ENCODE results near the gene PCDHGB7. TPM values are rescaled to one million over a fixed set of nuclear protein-coding genes. Genes with fewer than 3 reads are reported as not detected.

Gene PCDHGB7
- polyA plus RNA-seq, 1 donor (not counting 4 experiments of a cell fraction or from before 2014, with no cell fraction given), result 0.69 TPM

GRCh38 chr5:141409598-141410306 is 7.7 kb upstream of the PCDHGB7 start:
- Histone ChIP-seq H3K27ac (ENCODE audit: control insufficient read depth, insufficient read depth, low read length) (no peak overlapping the region), H3K9me1 (ENCODE audit: control insufficient read depth, extremely low read depth, insufficient read depth, low read length) (no peaks in the 10 kb centered on the region), H3K27me3 (ENCODE audit: control insufficient read depth, extremely low read depth, insufficient read depth, low read length) (peaks cover 15% of the 10 kb centered on the region), H2AFZ (ENCODE audit: control insufficient read depth, low read length) (no peak overlapping the region), H3K36me3 (ENCODE audit: control insufficient read depth in 2 of 2, extremely low read depth in 1 of 2, insufficient read depth in 2 of 2, low read length in 2 of 2) (no peaks in the 10 kb centered on the region), H3K4me3 (ENCODE audit: control insufficient read depth in 2 of 3, extremely low read depth in 1 of 3, insufficient read depth in 2 of 3, low read depth in 1 of 3, low read length in 3 of 3) (no peak overlapping the region), H3K4me1 (ENCODE audit: control insufficient read depth, extremely low read depth, insufficient read depth, low read length) (peaks cover 5% of the 10 kb centered on the region), H3K4me2 (ENCODE audit: control insufficient read depth, extremely low read depth, insufficient read depth, low read depth, low read length) (no peak overlapping the region), H3K9me3 (ENCODE audit: control insufficient read depth, low read depth, low read length) (peaks cover 22% of the 10 kb centered on the region), H3K79me2 (ENCODE audit: control insufficient read depth, insufficient read depth, low read length) (no peaks in the 10 kb centered on the region), H4K20me1 (ENCODE audit: control insufficient read depth, extremely low read depth, insufficient read depth, low read length) (no peaks in the 10 kb centered on the region), H3K9ac (ENCODE audit: control insufficient read depth, extremely low read depth, insufficient read depth, low read length) (no peak overlapping the region)
- DNase-seq (ENCODE audit: low read depth, low spot score) (no peak), FAIRE-seq (no peak)
- dilution Hi-C loops (cut with MboI; ENCODE audit: extremely low pct_ligation_motif_present, low sequenced_read_pairs), result no loop called here
- TF ChIP-seq CTCF (optimal IDR thresholded peaks at IDR 0.05 in 1 of 3, IDR thresholded peaks at IDR 0.05 in 1 of 3, conservative IDR thresholded peaks at IDR 0.05 in 1 of 3; ENCODE audit: extremely low read depth in 1 of 3, insufficient read depth in 2 of 3, low read length in 3 of 3), result no peak
- TF ChIP-seq EZH2 (IDR thresholded peaks at IDR 0.05; ENCODE audit: low read length), result no peak

- Histone ChIP-seq H4K20me1 (ENCODE audit: control insufficient read depth, extremely low read depth, insufficient read depth, low read length) (no peaks in the 10 kb centered on the region), H3K9me1 (ENCODE audit: control insufficient read depth, extremely low read depth, insufficient read depth, low read length) (no peaks in the 10 kb centered on the region), H3K27ac (ENCODE audit: control insufficient read depth, insufficient read depth, low read length) (no peak overlapping the region), H3K4me2 (ENCODE audit: control insufficient read depth, extremely low read depth, insufficient read depth, low read depth, low read length) (no peak overlapping the region), H3K9ac (ENCODE audit: control insufficient read depth, extremely low read depth, insufficient read depth, low read length) (no peak overlapping the region), H3K9me3 (ENCODE audit: control insufficient read depth, low read depth, low read length) (peaks cover 23% of the 10 kb centered on the region), H3K27me3 (ENCODE audit: control insufficient read depth, extremely low read depth, insufficient read depth, low read length) (peaks cover 15% of the 10 kb centered on the region), H3K4me1 (ENCODE audit: control insufficient read depth, extremely low read depth, insufficient read depth, low read length) (peaks cover 5% of the 10 kb centered on the region), H2AFZ (ENCODE audit: control insufficient read depth, low read length) (no peak overlapping the region), H3K36me3 (ENCODE audit: control insufficient read depth in 2 of 2, extremely low read depth in 1 of 2, insufficient read depth in 2 of 2, low read length in 2 of 2) (no peaks in the 10 kb centered on the region), H3K79me2 (ENCODE audit: control insufficient read depth, insufficient read depth, low read length) (no peaks in the 10 kb centered on the region), H3K4me3 (ENCODE audit: control insufficient read depth in 2 of 3, extremely low read depth in 1 of 3, insufficient read depth in 2 of 3, low read depth in 1 of 3, low read length in 3 of 3) (no peak overlapping the region)
- no peak for DNase-seq (ENCODE audit: low read depth, low spot score)
- dilution Hi-C loops (cut with MboI; ENCODE audit: extremely low pct_ligation_motif_present, low sequenced_read_pairs), result no loop called here
- no peak for FAIRE-seq
- no peak for TF ChIP-seq CTCF (optimal IDR thresholded peaks at IDR 0.05 in 1 of 3, IDR thresholded peaks at IDR 0.05 in 1 of 3, conservative IDR thresholded peaks at IDR 0.05 in 1 of 3; ENCODE audit: extremely low read depth in 1 of 3, insufficient read depth in 2 of 3, low read length in 3 of 3)
- no peak for TF ChIP-seq EZH2 (IDR thresholded peaks at IDR 0.05; ENCODE audit: low read length)
Measured at GRCh38 chr5:141411575-141411974, 5.9 kb upstream of the PCDHGB7 start.
